ENCODE measurements around the gene STAMBP.

DNA sequence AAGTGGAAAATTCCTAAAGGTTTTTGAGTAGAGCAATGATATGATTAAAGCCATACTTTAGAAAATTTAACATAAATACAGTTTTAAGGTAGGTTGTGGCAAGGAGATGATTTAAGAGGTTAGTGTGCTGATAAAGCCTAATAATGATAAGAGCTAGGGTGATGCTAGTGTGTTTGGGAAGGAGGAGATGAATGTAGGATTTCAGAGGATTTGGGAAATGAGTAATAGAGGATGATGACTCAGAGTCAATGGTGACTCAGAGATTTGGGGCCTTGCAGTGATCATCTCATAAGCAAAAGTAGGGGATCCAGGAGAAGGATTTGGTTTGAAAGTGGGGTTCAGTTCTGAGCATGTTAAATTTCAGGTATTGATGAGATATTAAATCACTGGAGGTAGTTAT is 23.3 kb downstream of the STAMBP start:
- TF ChIP-seq CTBP1 (IDR thresholded peaks at IDR 0.05; ENCODE audit: borderline replicate concordance) (no peak), FOXK2 (IDR thresholded peaks at IDR 0.05) (no peak), ZNF384 (IDR thresholded peaks at IDR 0.05) (no peak), L3MBTL2 (conservative IDR thresholded peaks at IDR 0.05) (no peak), ELF4 (IDR thresholded peaks at IDR 0.05) (no peak)
- TF ChIP-seq, protein P1, sequence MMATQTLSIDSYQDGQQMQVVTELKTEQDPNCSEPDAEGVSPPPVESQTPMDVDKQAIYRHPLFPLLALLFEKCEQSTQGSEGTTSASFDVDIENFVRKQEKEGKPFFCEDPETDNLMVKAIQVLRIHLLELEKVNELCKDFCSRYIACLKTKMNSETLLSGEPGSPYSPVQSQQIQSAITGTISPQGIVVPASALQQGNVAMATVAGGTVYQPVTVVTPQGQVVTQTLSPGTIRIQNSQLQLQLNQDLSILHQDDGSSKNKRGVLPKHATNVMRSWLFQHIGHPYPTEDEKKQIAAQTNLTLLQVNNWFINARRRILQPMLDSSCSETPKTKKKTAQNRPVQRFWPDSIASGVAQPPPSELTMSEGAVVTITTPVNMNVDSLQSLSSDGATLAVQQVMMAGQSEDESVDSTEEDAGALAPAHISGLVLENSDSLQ (IDR thresholded peaks at IDR 0.05) = no peak
